WTC11 (cell line): ENCODE results near the gene TCF7L2. TPM values are rescaled to one million over a fixed set of nuclear protein-coding genes. Genes with fewer than 3 reads are reported as not detected.

Experiments
- ATAC-seq: fragments of 200-7000 bp; cut with Tn5 transposase; 2 replicates; pipeline ENCODE4 v1.10.0; 2021; ENCODE audit warnings: mild to moderate bottlenecking, moderate library complexity
- CTCF ChIA-PET: fragments of 300-600 bp; sonication (Branson Sonifier 250); formaldehyde crosslinking; loops from one replicate; lab custom pipeline; 2021; ENCODE audit warnings: antibody characterized with exemption; lab: Charles Lee
- POLR2A ChIA-PET: fragments of 350-600 bp; sonication (Branson Sonifier 250); formaldehyde crosslinking; loops from one replicate; lab custom pipeline; 2021; ENCODE audit warnings: antibody characterized with exemption; lab: Charles Lee
- DNase-seq: peaks from one replicate; pipeline ENCODE4 v3.0.0; 2021; ENCODE audit warnings: low spot score
- H3K27ac Mint-ChIP-seq: 2 replicates; pipeline ENCODE4 v1.8.0; 2021; ENCODE audit warnings: mixed read lengths
- H3K27me3 Mint-ChIP-seq: 2 replicates; pipeline ENCODE4 v1.8.0; 2021; ENCODE audit warnings: low read depth, mild to moderate bottlenecking, moderate library complexity, mixed read lengths
- H3K36me3 Mint-ChIP-seq: 2 replicates; pipeline ENCODE4 v1.8.0; 2021; ENCODE audit warnings: mixed read lengths
- H3K4me1 Mint-ChIP-seq: 2 replicates; pipeline ENCODE4 v1.8.0; 2022; ENCODE audit warnings: mixed read lengths
- H3K4me3 Mint-ChIP-seq: 2 replicates; pipeline ENCODE4 v1.8.0; 2021; ENCODE audit warnings: mild to moderate bottlenecking, moderate library complexity, mixed read lengths
- H3K9me3 Mint-ChIP-seq: 2 replicates; pipeline ENCODE4 v1.8.0; 2021; ENCODE audit warnings: mixed read lengths
- ARID4B ChIP-seq: sonication (generic); formaldehyde crosslinking; IDR thresholded peaks from 2 replicates; pipeline ENCODE4 v1.8.0; 2023; ENCODE audit warnings: missing genetic modification reagents, mild to moderate bottlenecking, borderline replicate concordance
- ERG ChIP-seq: fragments of 250-450 bp; sonication (Bioruptor Pico); IDR thresholded peaks from 2 replicates; pipeline ENCODE4 v1.8.0; 2021; ENCODE audit warnings: mild to moderate bottlenecking
- GABPB1 ChIP-seq: sonication (generic); formaldehyde crosslinking; IDR thresholded peaks from 2 replicates; pipeline ENCODE4 v1.8.1; 2023; ENCODE audit warnings: mild to moderate bottlenecking, missing genetic modification reagents
- GTF2I ChIP-seq: fragments of 250-450 bp; sonication (Bioruptor Pico); conservative IDR thresholded peaks from 2 replicates; pipeline ENCODE4 v1.4.0; 2021; ENCODE audit warnings: mild to moderate bottlenecking
- IRF1 ChIP-seq: sonication (generic); formaldehyde crosslinking; IDR thresholded peaks from 2 replicates; pipeline ENCODE4 v1.8.0; 2023; ENCODE audit warnings: missing genetic modification reagents
- NFE2L1 ChIP-seq: sonication (generic); formaldehyde crosslinking; IDR thresholded peaks from 2 replicates; pipeline ENCODE4 v1.8.1; 2023; ENCODE audit warnings: missing genetic modification reagents
- NFYB ChIP-seq: sonication (generic); formaldehyde crosslinking; conservative IDR thresholded peaks from 2 replicates; pipeline ENCODE4 v1.8.0; 2022; ENCODE audit warnings: low read depth, missing genetic modification reagents
- NR1H2 ChIP-seq: sonication (generic); formaldehyde crosslinking; IDR thresholded peaks from 2 replicates; pipeline ENCODE4 v1.9.0; 2021; ENCODE audit warnings: mild to moderate bottlenecking, moderate library complexity, missing genetic modification reagents
- NR2C2 ChIP-seq: sonication (generic); formaldehyde crosslinking; IDR thresholded peaks from 2 replicates; pipeline ENCODE4 v1.8.0; 2022; ENCODE audit warnings: mild to moderate bottlenecking, missing genetic modification reagents
- NR3C1 ChIP-seq: sonication (generic); formaldehyde crosslinking; conservative IDR thresholded peaks from 2 replicates; pipeline ENCODE4 v1.8.1; 2023; ENCODE audit warnings: low read depth, mild to moderate bottlenecking, missing genetic modification reagents
- OVOL2 ChIP-seq: fragments of 250-450 bp; sonication (Bioruptor Pico); IDR thresholded peaks from 2 replicates; pipeline ENCODE4 v1.9.0; 2021; ENCODE audit warnings: mild to moderate bottlenecking, borderline replicate concordance
- PRDM15 ChIP-seq: sonication (generic); formaldehyde crosslinking; IDR thresholded peaks from 2 replicates; pipeline ENCODE4 v1.8.0; 2022; ENCODE audit warnings: missing genetic modification reagents
- RELA ChIP-seq: sonication (generic); formaldehyde crosslinking; IDR thresholded peaks from 2 replicates; pipeline ENCODE4 v1.8.1; 2022; ENCODE audit warnings: missing genetic modification reagents, mild to moderate bottlenecking, borderline replicate concordance
- TEAD4 ChIP-seq: sonication (generic); formaldehyde crosslinking; IDR thresholded peaks from 2 replicates; pipeline ENCODE4 v1.8.0; 2022; ENCODE audit warnings: mild to moderate bottlenecking, missing genetic modification reagents
- ZNF263 ChIP-seq: sonication (generic); formaldehyde crosslinking; IDR thresholded peaks from 2 replicates; pipeline ENCODE4 v1.8.1; 2022; ENCODE audit warnings: low read depth, mild to moderate bottlenecking, moderate library complexity, missing genetic modification reagents
- ZNF671 ChIP-seq: fragments of 250-450 bp; sonication (Bioruptor Pico); IDR thresholded peaks from 2 replicates; pipeline ENCODE4 v1.8.0; 2021; ENCODE audit warnings: mild to moderate bottlenecking
- total RNA-seq: library from RNA; stranded (reverse); gene quantifications from 3 replicates; pipeline ENCODE4 v1.2.3, GENCODE V29; 2021
- TF ChIP-seq, protein P1 (sequence below): sonication (generic); formaldehyde crosslinking; IDR thresholded peaks from 2 replicates; pipeline ENCODE4 v1.8.1; 2023; ENCODE audit warnings: mild to moderate bottlenecking, missing genetic modification reagents
- TF ChIP-seq, protein P2 (sequence below): sonication (generic); formaldehyde crosslinking; IDR thresholded peaks from 2 replicates; pipeline ENCODE4 v1.8.1; 2022; ENCODE audit warnings: missing genetic modification reagents, borderline replicate concordance
- TF ChIP-seq, protein P3 (sequence below): sonication (generic); formaldehyde crosslinking; IDR thresholded peaks from 2 replicates; pipeline ENCODE4 v1.8.1; 2022; ENCODE audit warnings: mild to moderate bottlenecking, missing genetic modification reagents, moderate library complexity, borderline replicate concordance

The TCF7L2 gene
- total RNA-seq, 1 experiment from 2014 or later, result 44.5 TPM

DNA sequence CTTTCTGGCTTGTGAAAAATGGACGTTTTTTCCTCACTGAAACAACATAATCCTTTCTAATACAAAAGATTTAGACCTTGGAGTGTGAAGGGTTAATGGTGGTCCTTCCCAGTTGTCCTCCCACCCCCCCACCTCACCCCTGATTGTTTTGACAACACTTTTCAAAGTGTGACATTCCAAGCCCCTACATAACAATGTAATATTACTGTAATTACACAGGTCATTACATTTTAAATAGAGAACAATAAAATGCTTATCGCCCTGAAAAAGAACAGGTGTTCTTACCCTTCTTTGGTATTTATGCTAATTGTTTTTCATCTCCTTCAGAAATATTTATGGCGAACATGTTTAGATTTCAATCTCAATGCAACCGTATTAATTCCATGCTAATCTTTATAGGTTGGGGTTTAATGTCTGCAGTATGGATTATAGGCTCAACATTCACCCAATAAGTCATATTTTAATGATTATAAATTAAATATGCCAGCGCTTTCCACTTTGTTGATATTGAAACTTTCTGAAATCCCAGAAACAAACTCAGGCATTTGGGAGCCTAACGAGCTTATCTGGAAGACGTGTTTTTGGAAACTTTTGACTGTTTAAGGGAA is 5.0 kb downstream of the TCF7L2 start:
- H3K9me3 Mint-ChIP-seq, result peaks cover 4% of the 10 kb centered on the region; the same call in 1 of the 2 replicates
- CTCF ChIA-PET, result interaction anchor here (1.0 kb wide), 1 partner anchor 106 kb away, joined by 3 read pairs; no protein-coding TSS in a partner anchor

GRCh38 chr10:112955582-112956421 is 5.8 kb downstream of the TCF7L2 start:
- no peaks in the 10 kb centered on the region; the same call in 1 of the 2 replicates for H3K27me3 Mint-ChIP-seq
- CTCF ChIA-PET, result interaction anchor here (1.0 kb wide), 1 partner anchor 105 kb away, joined by 3 read pairs; no protein-coding TSS in a partner anchor
- peaks cover 8% of the 10 kb centered on the region for H3K9me3 Mint-ChIP-seq
- peak overlapping the region; percentile 97 for H3K27ac Mint-ChIP-seq
- ATAC-seq, result no peak
- POLR2A ChIA-PET, result interaction anchor here (0.6 to 1.1 kb wide), 3 partner anchors 16 to 589 kb away, joined by 3 to 5 read pairs (median 3); no protein-coding TSS in a partner anchor
- peaks cover 72% of the 10 kb centered on the region for H3K4me1 Mint-ChIP-seq
- H3K4me3 Mint-ChIP-seq, result peak overlapping the region; percentile 85
- no peak for DNase-seq
- peaks cover 29% of the 10 kb centered on the region for H3K36me3 Mint-ChIP-seq
- TF ChIP-seq, protein P1, sequence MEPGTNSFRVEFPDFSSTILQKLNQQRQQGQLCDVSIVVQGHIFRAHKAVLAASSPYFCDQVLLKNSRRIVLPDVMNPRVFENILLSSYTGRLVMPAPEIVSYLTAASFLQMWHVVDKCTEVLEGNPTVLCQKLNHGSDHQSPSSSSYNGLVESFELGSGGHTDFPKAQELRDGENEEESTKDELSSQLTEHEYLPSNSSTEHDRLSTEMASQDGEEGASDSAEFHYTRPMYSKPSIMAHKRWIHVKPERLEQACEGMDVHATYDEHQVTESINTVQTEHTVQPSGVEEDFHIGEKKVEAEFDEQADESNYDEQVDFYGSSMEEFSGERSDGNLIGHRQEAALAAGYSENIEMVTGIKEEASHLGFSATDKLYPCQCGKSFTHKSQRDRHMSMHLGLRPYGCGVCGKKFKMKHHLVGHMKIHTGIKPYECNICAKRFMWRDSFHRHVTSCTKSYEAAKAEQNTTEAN (CRISPR knock-in tag), result no peak
- TF ChIP-seq GABPB1, result no peak
- TF ChIP-seq RELA (CRISPR knock-in tag), result no peak
- no peak for TF ChIP-seq NFYB (CRISPR knock-in tag)
- no peak for TF ChIP-seq ARID4B (CRISPR knock-in tag)
- no peak for TF ChIP-seq PRDM15 (CRISPR knock-in tag)
- TF ChIP-seq, protein P2, sequence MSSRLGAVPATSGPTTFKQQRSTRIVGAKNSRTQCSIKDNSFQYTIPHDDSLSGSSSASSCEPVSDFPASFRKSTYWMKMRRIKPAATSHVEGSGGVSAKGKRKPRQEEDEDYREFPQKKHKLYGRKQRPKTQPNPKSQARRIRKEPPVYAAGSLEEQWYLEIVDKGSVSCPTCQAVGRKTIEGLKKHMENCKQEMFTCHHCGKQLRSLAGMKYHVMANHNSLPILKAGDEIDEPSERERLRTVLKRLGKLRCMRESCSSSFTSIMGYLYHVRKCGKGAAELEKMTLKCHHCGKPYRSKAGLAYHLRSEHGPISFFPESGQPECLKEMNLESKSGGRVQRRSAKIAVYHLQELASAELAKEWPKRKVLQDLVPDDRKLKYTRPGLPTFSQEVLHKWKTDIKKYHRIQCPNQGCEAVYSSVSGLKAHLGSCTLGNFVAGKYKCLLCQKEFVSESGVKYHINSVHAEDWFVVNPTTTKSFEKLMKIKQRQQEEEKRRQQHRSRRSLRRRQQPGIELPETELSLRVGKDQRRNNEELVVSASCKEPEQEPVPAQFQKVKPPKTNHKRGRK, result no peak

More for the DNA sequence above, 5.0 kb downstream of the TCF7L2 start:
- ATAC-seq (no peak), DNase-seq (no peak)
- H3K4me1 Mint-ChIP-seq, result peaks cover 67% of the 10 kb centered on the region
- POLR2A ChIA-PET, result interaction anchor here (1.1 kb wide), 1 partner anchor 27 kb away, joined by 3 read pairs; no protein-coding TSS in a partner anchor
- peak overlapping the region; percentile 97 for H3K27ac Mint-ChIP-seq
- peak overlapping the region; percentile 85 for H3K4me3 Mint-ChIP-seq
- no peak for TF ChIP-seq NR1H2 (CRISPR knock-in tag)
- no peak for TF ChIP-seq ZNF671
- TF ChIP-seq IRF1 (CRISPR knock-in tag), result no peak
- TF ChIP-seq ERG (CRISPR knock-in tag), result no peak
- TF ChIP-seq OVOL2, result no peak
- TF ChIP-seq, protein P3, sequence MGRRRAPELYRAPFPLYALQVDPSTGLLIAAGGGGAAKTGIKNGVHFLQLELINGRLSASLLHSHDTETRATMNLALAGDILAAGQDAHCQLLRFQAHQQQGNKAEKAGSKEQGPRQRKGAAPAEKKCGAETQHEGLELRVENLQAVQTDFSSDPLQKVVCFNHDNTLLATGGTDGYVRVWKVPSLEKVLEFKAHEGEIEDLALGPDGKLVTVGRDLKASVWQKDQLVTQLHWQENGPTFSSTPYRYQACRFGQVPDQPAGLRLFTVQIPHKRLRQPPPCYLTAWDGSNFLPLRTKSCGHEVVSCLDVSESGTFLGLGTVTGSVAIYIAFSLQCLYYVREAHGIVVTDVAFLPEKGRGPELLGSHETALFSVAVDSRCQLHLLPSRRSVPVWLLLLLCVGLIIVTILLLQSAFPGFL, result no peak
- TF ChIP-seq NR2C2, result no peak
- no peak for TF ChIP-seq ZNF263 (CRISPR knock-in tag)
- TF ChIP-seq NR3C1 (CRISPR knock-in tag), result no peak
- no peak for TF ChIP-seq GTF2I
- no peak for TF ChIP-seq TEAD4 (CRISPR knock-in tag)
- no peak for TF ChIP-seq NFE2L1 (CRISPR knock-in tag)
- H3K36me3 Mint-ChIP-seq, result peaks cover 30% of the 10 kb centered on the region
- no peaks in the 10 kb centered on the region; the same call in 1 of the 2 replicates for H3K27me3 Mint-ChIP-seq
